ENCODE data around the gene OSBPL2.

The OSBPL2 gene

GRCh38 chr20:62220666-62221568 lies 17.4 kb upstream of the OSBPL2 start:
- DNase-seq (ENCODE audit: low read depth in 4 of 4, low spot score in 1 of 4): no peak

DNA sequence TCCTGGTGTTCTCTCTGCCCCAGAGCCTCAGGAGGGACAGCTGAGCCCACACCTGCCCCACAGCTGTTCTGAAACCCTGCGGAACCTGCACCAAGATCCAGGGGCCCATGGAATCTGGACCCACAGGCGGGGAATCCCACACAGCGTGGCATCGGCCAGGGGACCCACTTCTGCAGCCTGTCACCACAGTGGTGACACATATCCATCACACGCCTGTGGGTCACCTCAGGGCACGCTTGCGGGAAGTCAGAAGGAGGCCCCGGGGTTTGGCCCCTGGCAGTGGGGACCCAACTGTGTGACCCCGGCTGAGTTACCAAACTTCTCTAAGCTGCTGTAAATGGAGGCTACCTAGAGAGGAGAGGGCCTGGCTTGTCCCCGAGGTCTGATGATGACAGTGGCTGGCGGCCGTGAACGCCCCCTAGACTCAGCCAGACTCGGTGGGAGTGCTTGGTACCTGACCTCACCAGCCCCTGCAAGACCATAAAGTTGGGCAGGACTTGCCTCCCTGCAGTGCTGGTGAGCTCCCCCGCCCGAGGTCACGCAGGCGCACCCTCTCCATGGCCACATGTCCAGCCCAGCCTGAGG lies 16.0 kb upstream of the OSBPL2 start:
- no peak for DNase-seq (ENCODE audit: low read depth in 4 of 4, low spot score in 1 of 4)

DNA sequence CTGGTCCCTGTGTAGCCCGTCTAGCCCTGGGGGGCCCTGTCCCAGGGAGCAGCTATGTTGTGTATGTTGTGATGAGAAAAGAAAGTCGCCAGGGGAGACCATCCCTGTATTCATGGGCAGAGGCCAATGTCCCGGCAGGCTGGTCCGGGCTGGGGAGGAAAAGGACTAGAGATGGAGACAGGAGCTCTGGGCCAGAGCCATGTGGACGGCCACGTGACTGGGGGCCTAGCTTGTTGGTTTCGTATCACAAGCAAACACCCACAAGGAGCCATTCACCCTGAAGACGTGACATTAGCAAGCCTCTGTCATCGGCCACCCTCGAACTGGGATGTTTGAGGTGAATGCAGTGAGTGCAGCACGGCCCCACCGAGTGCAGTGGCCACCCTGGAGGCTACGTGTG lies 15.3 kb upstream of the OSBPL2 start:
- DNase-seq (ENCODE audit: low read depth in 4 of 4, low spot score in 1 of 4): no peak

DNA sequence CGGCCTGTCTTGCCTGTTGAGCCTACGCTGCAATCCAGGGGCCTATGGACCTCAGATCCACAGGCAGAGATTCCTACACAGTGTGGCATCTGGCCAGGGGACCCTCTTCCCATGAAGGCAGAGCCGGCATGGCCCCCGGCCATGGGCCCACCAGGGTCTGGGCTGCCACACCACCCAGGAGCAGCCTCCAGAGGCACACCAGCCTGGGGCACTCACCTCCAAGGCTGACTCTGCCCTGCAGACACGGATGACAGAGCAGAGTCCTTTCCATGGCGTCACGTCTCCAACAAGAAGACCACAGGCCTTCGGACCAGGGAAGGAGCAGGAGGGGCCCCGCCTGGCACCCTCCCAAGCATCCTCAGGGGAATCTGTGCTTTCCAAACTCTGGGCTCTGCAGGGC lies 14.8 kb upstream of the OSBPL2 start:
- DNase-seq (ENCODE audit: low read depth in 4 of 4, low spot score in 1 of 4): no peak

DNA sequence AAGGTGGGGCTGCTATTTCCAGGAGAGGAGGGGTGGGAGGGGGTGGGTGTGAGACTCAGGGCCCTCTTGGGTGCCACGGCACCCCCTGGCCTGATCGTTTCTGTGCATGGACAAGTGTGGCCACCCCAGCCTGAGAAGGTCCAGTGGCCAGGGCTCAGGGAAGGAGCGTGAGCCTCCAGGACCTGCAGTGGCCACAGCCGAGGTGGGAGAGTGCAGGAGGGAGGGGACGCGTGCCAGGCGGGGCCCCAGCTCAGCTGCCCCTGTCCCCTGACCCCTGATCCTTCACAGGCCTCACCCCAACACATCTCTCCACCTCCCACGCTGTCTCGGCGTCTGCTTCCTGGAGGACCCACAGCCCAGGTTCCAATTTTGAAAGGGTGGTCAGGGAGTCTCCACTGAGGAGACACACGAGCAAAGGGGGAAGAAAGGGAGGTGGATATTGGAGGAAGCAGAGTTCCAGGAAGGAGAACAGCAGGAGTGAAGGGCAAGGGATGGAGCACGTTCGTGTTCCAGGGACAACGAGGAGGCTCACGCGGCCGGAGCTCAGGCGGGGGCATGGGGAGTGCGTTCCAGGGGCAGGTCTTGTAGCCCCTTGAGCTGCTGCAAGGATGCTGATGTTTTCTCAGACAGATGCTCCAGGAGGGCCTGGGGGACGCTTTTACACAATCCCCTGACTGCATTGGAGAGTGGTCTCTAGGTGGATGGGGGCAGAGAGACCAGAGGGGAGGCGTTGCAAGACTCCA lies 14.0 kb upstream of the OSBPL2 start:
- no peak for DNase-seq (ENCODE audit: low read depth in 4 of 4, low spot score in 1 of 4)

GRCh38 chr20:62225026-62225425 lies 13.3 kb upstream of the OSBPL2 start:
- no peak for DNase-seq (ENCODE audit: low read depth in 4 of 4, low spot score in 1 of 4)

GRCh38 chr20:62225820-62226635 lies 12.3 kb upstream of the OSBPL2 start:
- no peak for DNase-seq (ENCODE audit: low read depth in 4 of 4, low spot score in 1 of 4)

- DNase-seq (ENCODE audit: low read depth in 4 of 4, low spot score in 1 of 4): no peak
Observed at GRCh38 chr20:62226707-62227590, 11.4 kb upstream of the OSBPL2 start.

GRCh38 chr20:62227591-62227976 lies 10.7 kb upstream of the OSBPL2 start:
- DNase-seq (ENCODE audit: low read depth in 4 of 4, low spot score in 1 of 4): no peak

DNA sequence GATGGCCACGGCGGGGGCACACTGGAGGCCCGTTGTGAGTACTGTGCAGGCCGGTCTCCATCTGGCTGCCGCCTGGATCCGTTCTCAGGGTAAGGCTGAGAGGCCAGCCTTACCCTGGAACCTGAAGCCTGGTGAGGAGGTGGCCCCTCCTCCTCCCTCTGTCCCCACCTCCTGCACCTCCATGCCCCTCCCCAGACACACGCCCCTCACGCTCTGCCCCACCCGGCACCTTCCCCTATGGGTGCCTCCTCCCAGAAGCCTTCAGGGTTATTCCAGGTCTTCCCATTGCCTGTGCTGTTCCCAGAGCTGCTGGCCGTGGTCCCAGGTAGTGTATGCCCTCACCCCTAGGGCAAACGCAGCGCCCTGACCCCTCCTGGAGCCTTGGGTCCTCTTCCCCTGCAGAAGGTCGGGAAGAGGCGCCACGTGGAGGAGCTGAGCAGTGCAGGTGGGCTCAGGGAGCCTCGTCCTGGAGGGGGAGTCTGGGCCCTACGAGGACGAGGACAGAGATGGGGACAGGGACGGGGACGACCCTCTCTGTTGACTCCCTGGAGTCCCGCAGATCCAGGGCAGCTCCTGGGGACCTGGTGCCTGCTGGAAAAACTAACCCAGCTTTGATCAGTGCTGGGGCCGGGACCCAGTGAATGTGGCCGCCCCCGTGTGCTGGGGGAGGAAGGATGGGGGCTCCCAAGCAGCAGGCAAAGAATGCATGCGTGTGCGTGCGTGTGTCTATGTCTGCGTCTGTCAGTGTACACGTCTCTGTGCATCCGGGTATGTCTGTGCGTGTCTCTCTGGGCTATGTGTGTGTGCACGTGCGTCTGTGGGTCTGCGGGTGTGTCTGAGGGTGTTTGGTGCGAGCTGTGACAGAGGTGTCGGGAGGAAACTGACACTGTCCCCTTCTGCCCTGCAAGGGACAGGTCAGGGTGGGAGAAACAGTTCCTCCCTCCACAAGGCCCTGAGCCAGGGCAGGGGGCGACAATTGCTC lies 10.1 kb upstream of the OSBPL2 start:
- no peak for DNase-seq (ENCODE audit: low read depth in 4 of 4, low spot score in 1 of 4)

- no peak for DNase-seq (ENCODE audit: low read depth in 4 of 4, low spot score in 1 of 4)
Observed at GRCh38 chr20:62228982-62229545, 9.3 kb upstream of the OSBPL2 start.

DNA sequence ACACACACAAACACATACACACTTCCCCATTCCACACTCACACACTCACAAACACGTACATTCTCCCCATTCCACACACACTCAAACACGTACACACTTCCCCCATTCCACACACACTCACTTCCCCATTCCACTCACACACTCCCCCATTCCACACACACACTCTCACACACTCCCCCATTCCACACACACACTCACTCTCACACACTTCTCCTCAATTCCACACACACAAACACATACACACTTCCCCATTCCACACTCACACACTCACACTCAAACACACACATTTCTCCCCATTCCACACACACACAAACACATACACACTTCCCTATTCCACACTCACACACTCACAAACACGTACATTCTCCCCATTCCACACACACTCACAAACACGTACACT lies 8.7 kb upstream of the OSBPL2 start:
- DNase-seq (ENCODE audit: low read depth in 4 of 4, low spot score in 1 of 4): no peak

DNA sequence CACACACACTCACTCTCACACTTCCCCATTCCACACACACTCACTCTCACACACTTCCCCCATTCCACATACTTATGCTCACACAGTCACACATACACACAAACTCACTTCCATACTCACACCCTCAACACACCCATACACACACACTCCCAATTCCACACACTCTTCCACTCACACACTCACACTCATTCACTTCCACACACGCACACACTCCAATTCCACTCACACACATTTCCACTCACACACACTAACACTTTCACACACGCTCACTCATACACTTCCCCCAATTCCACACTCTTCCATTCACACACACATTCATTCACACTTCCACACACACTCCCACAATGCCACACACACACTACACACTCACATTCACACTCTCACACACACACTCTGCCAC lies 8.0 kb upstream of the OSBPL2 start:
- DNase-seq (ENCODE audit: low read depth in 4 of 4, low spot score in 1 of 4): no peak

- no peak for DNase-seq (ENCODE audit: low read depth in 4 of 4, low spot score in 1 of 4)
Observed at GRCh38 chr20:62230696-62231095, 7.6 kb upstream of the OSBPL2 start.

DNA sequence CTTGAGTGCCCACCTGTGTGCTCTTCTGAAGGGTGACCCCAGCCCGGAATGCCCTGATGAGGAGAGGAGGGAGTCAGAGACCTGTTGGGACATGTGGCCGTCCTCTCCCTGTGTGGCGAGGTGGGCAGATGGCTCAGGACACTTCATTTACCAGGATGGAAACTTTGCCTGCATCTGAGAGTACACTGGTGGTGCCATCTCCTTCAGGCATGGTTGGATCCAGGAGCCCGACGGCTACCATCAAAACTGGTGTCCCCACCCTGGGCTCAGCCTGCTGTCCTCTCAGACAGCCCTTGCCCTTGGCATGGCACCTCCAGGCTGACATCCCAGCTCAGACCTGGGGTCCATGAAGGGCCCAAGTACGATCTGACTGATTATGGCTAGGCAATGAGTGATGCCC lies 7.0 kb upstream of the OSBPL2 start:
- no peak for DNase-seq (ENCODE audit: low read depth in 4 of 4, low spot score in 1 of 4)

DNA sequence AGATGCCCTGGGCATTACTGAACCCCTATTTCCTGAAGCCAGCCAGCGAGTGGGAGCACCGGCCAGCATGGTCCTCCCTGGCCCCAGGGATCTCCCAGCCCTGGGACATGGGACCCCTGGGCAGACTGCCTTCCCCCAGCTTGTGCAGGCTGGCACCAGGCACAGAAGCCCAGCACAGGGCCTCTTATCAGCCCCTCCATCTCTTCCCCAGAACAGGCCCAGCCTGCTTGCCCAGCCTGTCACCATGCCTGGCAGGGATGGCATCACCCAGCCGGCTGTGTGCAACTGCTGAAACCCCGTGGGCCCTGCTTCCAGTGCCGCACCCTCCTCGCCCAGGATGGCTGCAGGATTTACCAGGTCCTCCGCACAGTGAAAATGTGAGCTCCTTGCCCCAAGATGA lies 6.1 kb upstream of the OSBPL2 start:
- no peak for DNase-seq (ENCODE audit: low read depth in 4 of 4, low spot score in 1 of 4)

- DNase-seq (ENCODE audit: low read depth in 4 of 4, low spot score in 1 of 4): no peak
Observed at GRCh38 chr20:62232770-62233645, 5.3 kb upstream of the OSBPL2 start.

- no peak for DNase-seq (ENCODE audit: low read depth in 4 of 4, low spot score in 1 of 4)
Observed at GRCh38 chr20:62233684-62234083, 4.6 kb upstream of the OSBPL2 start.
